Heart left ventricle (tissue), 13 donors: ENCODE results near the gene KIAA1958.

Experiments
- POLR2A ChIP-seq, 2 donors: fragments of 450-650 bp; IDR thresholded peaks; one replicate each; pipeline ENCODE4 v1.6.1; 2017; ENCODE audit warnings: antibody characterized with exemption in 2 of 2, mild to moderate bottlenecking in 2 of 2, moderate library complexity in 2 of 2
- TF ChIP-seq, protein P1 (sequence below), 12 donors: fragments of 200-600 bp; sonication (generic) in 4 of 12; IDR thresholded peaks; one replicate each; pipeline versions ENCODE4 v1.5.0 to v1.8.0; 2018 to 2022; ENCODE audit warnings: antibody characterized with exemption in 12 of 12, mild to moderate bottlenecking in 5 of 12
- donor health status: ischemic (EF 13 %, LVEDD 7.1; RV severe dilation, severe dysfunction).
- donor health status: DM: no; HTN: yes; CAD: no.
- donor health status: DM: no; HTN: no; CAD: no.
- donor health status: ischemic (EF 25% LVEDD 6.9; RV normal size, moderate dysfunction).
- donor health status: ischemic (EF 25% LVEDD 5.7; RV mildly dilated, moderate dysfunction).
- donor health status: ischemic (EF 35%, LVEDD 5.7; RV mildly dilated, moderate dysfunction).
- donor health status: nonischemic (EF 11% LVEDD 7.7; RV severe dilation, severe dysfunction).
- donor health status: DM: yes; HTN: yes; CAD: no.
- donor health status: PGD.
- donor health status: ischemic (EF 29% LVEDD 5.4; RV normal size, mild dysfunction).
- donor health status: nonischemic (EF 23%, LVEDD 6.1; RV moderate dilation, normal function).

DNA sequence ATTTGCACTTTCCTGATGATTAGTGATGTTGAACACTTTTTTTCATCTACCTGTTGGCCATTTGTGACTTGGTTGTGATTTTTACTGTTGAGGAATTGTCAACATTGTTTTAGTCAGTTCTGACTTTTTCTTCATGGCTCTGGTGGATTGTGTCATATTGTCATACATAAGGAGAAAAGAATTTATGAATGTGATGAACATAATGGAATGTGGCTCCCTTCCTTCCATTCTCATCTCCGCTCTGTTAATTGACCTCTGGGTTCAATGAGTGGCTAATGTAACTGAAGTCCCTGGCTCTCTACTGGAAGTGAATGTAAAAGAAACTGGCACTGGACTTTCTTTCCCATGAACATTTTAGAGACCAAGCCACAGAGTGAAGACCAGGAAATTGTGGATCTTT, 49.2 kb downstream of the KIAA1958 start:
- TF ChIP-seq, protein P1, sequence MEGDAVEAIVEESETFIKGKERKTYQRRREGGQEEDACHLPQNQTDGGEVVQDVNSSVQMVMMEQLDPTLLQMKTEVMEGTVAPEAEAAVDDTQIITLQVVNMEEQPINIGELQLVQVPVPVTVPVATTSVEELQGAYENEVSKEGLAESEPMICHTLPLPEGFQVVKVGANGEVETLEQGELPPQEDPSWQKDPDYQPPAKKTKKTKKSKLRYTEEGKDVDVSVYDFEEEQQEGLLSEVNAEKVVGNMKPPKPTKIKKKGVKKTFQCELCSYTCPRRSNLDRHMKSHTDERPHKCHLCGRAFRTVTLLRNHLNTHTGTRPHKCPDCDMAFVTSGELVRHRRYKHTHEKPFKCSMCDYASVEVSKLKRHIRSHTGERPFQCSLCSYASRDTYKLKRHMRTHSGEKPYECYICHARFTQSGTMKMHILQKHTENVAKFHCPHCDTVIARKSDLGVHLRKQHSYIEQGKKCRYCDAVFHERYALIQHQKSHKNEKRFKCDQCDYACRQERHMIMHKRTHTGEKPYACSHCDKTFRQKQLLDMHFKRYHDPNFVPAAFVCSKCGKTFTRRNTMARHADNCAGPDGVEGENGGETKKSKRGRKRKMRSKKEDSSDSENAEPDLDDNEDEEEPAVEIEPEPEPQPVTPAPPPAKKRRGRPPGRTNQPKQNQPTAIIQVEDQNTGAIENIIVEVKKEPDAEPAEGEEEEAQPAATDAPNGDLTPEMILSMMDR (IDR thresholded peaks at IDR 0.05), result no peak
- TF ChIP-seq POLR2A (IDR thresholded peaks at IDR 0.05), result no peak
